Right cardiac atrium (tissue), 5 donors: ENCODE data around the gene SSR2. TPM values are rescaled to one million over a fixed set of nuclear protein-coding genes. Genes with fewer than 3 reads are reported as not detected.
A peak's percentile ranks its signal among the peaks of the same experiment; 100 is the strongest.
"Not testable (repeated sequence)": the region's sequence is repeated elsewhere in the genome, so short reads cannot be mapped to it uniquely, and the experiment has no call there.

Source experiments
- ATAC-seq, 2 donors: fragments of 200-7000 bp; cut with Tn5 transposase; one replicate each; pipeline versions ENCODE4 v1.8.0 to v1.9.1; 2020; ENCODE audit warnings: moderate library complexity in 2 of 2, mild to moderate bottlenecking in 1 of 2
- DNase-seq, 3 donors: peaks; one replicate each; pipeline ENCODE4 v3.0.0-alpha.2; 2020
- H3K27ac ChIP-seq: one replicate; pipeline ENCODE4 v1.5.1; 2013; ENCODE audit warnings: mild to moderate bottlenecking, low read length, control low read depth, moderate library complexity
- H3K27me3 ChIP-seq: one replicate; pipeline ENCODE4 v1.6.1; 2013; ENCODE audit not compliant: control insufficient read depth, insufficient read depth
- H3K4me1 ChIP-seq: one replicate; pipeline ENCODE4 v1.6.1; 2013; ENCODE audit warnings: low read length; ENCODE audit not compliant: control insufficient read depth, insufficient read depth
- H3K4me3 ChIP-seq: one replicate; pipeline ENCODE4 v1.5.1; 2013; ENCODE audit warnings: low read length, control low read depth
- H3K9me3 ChIP-seq: one replicate; pipeline ENCODE4 v1.6.1; 2013; ENCODE audit warnings: low read length; ENCODE audit not compliant: control insufficient read depth
- whole genome bisulfite sequencing: extraction: QIAGEN DNeasy Blood & Tissue Kit; methylation state at CpG from one replicate; pipeline ENCODE4 v1.1.7; 2013; 5-methylcytosine and 5-hydroxymethylcytosine counted together
- intact Hi-C, 4 donors: fragments of 100-400 bp; cut with DNase I; formaldehyde crosslinking; loops; one replicate each; pipeline versions ENCODE4 v1.11.0 to v1.14.0; 2022 to 2023
- polyA plus RNA-seq: library from polyadenylated mRNA; stranded (reverse); fragments of 200-250 nt; gene quantifications from one replicate; pipeline ENCODE4 v1.2.3, GENCODE V29; 2013
- total RNA-seq, 4 donors: library from RNA; stranded (reverse); fragmentation: NEBNext Ultra II Directional; extraction: Animal tissue kit (Norgen Biotek cat#: 25700); gene quantifications; one replicate each; pipeline ENCODE4 v1.2.1, GENCODE V29; 2021
- donor health status: healthy with polysubstance abuse.
- donor health status: DM: no; HTN: yes; CAD: no.
- donor health status: DM: no; HTN: no; CAD: no.
- donor health status: DM: no; HTN: yes; CAD: no; lungs with severe emphysema.
- donor health status: DM: yes; HTN: yes; CAD: no.

The SSR2 gene
- total and polyA plus RNA-seq, 5 donors = 82.0 to 112 (median 93.3) TPM

- no peak overlapping the region for H3K27ac ChIP-seq
- no peaks in the 10 kb centered on the region for H3K4me1 ChIP-seq
- H3K4me3 ChIP-seq = no peak overlapping the region
- H3K27me3 ChIP-seq = no peaks in the 10 kb centered on the region
- ATAC-seq (no peak), DNase-seq (no peak)
- no peaks in the 10 kb centered on the region for H3K9me3 ChIP-seq
- intact Hi-C loops = no loop called here
- WGBS = 97% methylated on average over 3 of the region's 3 CpGs
Measured at GRCh38 chr1:156042828-156043227, 22.1 kb upstream of the SSR2 start.

- intact Hi-C loops, H3K9me3 ChIP-seq, H3K4me1 ChIP-seq, ATAC-seq, H3K4me3 ChIP-seq, H3K27me3 ChIP-seq, H3K27ac ChIP-seq, DNase-seq: not testable (repeated sequence)
- 92% methylated on average over 4 of the region's 4 CpGs for WGBS
Measured at GRCh38 chr1:156034991-156035390, 14.2 kb upstream of the SSR2 start.

- intact Hi-C loops = no loop called here
- H3K4me1 ChIP-seq = no peaks in the 10 kb centered on the region
- WGBS = 44% methylated on average over 6 of the region's 6 CpGs
- DNase-seq = no peak
- no peaks in the 10 kb centered on the region for H3K27me3 ChIP-seq
- no peak overlapping the region for H3K27ac ChIP-seq
- no peak overlapping the region for H3K4me3 ChIP-seq
- ATAC-seq = peak in 1 of 2 donors; percentile 43
- no peaks in the 10 kb centered on the region for H3K9me3 ChIP-seq
Measured at GRCh38 chr1:156033011-156033410, 12.3 kb upstream of the SSR2 start.

- 89% methylated on average over 4 of the region's 4 CpGs for WGBS
- Histone ChIP-seq H3K4me3 (no peak overlapping the region), H3K9me3 (no peaks in the 10 kb centered on the region), H3K27me3 (no peaks in the 10 kb centered on the region), H3K27ac (no peak overlapping the region), H3K4me1 (no peaks in the 10 kb centered on the region)
- DNase-seq (no peak), ATAC-seq (no peak)
- intact Hi-C loops = no loop called here
Measured at GRCh38 chr1:156026588-156026987, 5.8 kb upstream of the SSR2 start.

- no peak overlapping the region for H3K27ac ChIP-seq
- H3K4me1 ChIP-seq = no peaks in the 10 kb centered on the region
- no peaks in the 10 kb centered on the region for H3K27me3 ChIP-seq
- 7% methylated on average over 9 of the region's 9 CpGs for WGBS
- H3K4me3 ChIP-seq = no peak overlapping the region
- ATAC-seq = peak; percentile 66 to 78
- peak; percentile 47 to 72 (median 57) for DNase-seq
- intact Hi-C loops = no loop called here
- H3K9me3 ChIP-seq = no peaks in the 10 kb centered on the region
Measured at GRCh38 chr1:156025876-156026275, 5.1 kb upstream of the SSR2 start.

GRCh38 chr1:156024801-156025200 lies 4.0 kb upstream of the SSR2 start:
- no peak for ATAC-seq
- no peak for DNase-seq
- no peaks in the 10 kb centered on the region for H3K27me3 ChIP-seq
- intact Hi-C loops = no loop called here
- WGBS = 81% methylated on average over 5 of the region's 5 CpGs
- H3K4me1 ChIP-seq = no peaks in the 10 kb centered on the region
- no peaks in the 10 kb centered on the region for H3K9me3 ChIP-seq
- no peak overlapping the region for H3K4me3 ChIP-seq
- no peak overlapping the region for H3K27ac ChIP-seq

DNA sequence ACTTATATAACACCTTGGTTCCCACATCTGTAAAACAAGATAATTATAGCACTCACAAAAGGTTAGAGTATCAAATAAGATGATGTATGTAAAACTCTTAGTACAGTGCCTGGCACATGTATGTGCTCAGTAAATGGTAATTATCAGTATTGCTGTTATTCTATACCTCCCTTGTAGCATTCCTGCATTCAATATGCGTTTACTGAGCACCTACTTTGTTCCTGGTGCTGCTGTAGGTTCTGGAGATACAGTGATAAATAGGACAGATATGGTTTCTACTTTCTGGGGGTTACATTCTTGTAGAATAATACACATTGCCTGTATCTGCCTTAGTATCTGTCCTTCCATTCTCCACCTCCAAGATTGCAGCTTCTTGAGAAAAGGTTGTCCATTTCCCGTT lies 1.2 kb upstream of the SSR2 start:
- H3K9me3 ChIP-seq = no peaks in the 10 kb centered on the region
- intact Hi-C loops = no loop called here
- no peak for DNase-seq
- H3K27ac ChIP-seq = no peak overlapping the region
- 67% methylated on average over 2 of the region's 2 CpGs for WGBS
- no peaks in the 10 kb centered on the region for H3K4me1 ChIP-seq
- no peak for ATAC-seq
- no peak overlapping the region for H3K4me3 ChIP-seq
- H3K27me3 ChIP-seq = no peaks in the 10 kb centered on the region

- intact Hi-C loops = no loop called here
- H3K9me3 ChIP-seq = no peaks in the 10 kb centered on the region
- ATAC-seq (no peak), DNase-seq (no peak)
- H3K27me3 ChIP-seq = no peaks in the 10 kb centered on the region
- no peaks in the 10 kb centered on the region for H3K4me1 ChIP-seq
- 4% methylated on average over 4 of the region's 4 CpGs for WGBS
- H3K27ac ChIP-seq = no peak overlapping the region
- peak overlapping the region; percentile 88 for H3K4me3 ChIP-seq
Measured at GRCh38 chr1:156021093-156021428, 310 bp upstream of the SSR2 start.

GRCh38 chr1:156019946-156020292 lies 832 bp downstream of the SSR2 start:
- Histone ChIP-seq H3K9me3 (no peaks in the 10 kb centered on the region), H3K4me3 (peak overlapping the region; percentile 88), H3K27ac (peak overlapping the region; percentile 15), H3K4me1 (no peaks in the 10 kb centered on the region), H3K27me3 (no peaks in the 10 kb centered on the region)
- WGBS = 27% methylated on average over 8 of the region's 8 CpGs
- no peak for DNase-seq
- intact Hi-C loops = no loop called here
- no peak for ATAC-seq

DNA sequence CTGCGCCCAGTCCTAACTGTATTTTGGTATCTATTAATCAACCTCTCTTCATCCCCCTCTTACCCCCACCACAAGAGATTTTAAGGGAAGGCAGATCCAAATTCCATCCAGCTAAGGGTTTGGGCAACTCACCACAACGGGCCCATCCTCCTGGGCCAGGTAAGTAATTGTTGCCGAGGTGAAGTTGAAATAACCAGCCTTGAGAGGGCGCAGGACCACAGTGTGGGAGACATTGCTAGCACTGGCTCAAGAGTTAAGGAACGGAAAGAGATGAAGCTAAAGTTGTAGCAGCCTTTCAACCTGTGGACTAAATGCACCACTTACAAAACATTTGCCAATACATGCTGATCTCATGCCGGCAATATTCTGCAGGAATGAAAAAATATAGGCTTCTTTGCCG lies 5.9 kb downstream of the SSR2 start:
- H3K4me3 ChIP-seq = no peak overlapping the region
- H3K27ac ChIP-seq = no peak overlapping the region
- no peak for ATAC-seq
- intact Hi-C loops = no loop called here
- no peak for DNase-seq
- H3K27me3 ChIP-seq = no peaks in the 10 kb centered on the region
- WGBS = 91% methylated on average over 7 of the region's 7 CpGs
- peaks cover 2% of the 10 kb centered on the region for H3K9me3 ChIP-seq
- H3K4me1 ChIP-seq = no peaks in the 10 kb centered on the region

GRCh38 chr1:156012051-156012817 lies 8.5 kb downstream of the SSR2 start:
- no peak for DNase-seq
- ATAC-seq = no peak
- H3K27ac ChIP-seq = no peak overlapping the region
- H3K27me3 ChIP-seq = no peaks in the 10 kb centered on the region
- 89% methylated on average over 4 of the region's 4 CpGs for WGBS
- peaks cover 2% of the 10 kb centered on the region for H3K9me3 ChIP-seq
- H3K4me1 ChIP-seq = no peaks in the 10 kb centered on the region
- no peak overlapping the region for H3K4me3 ChIP-seq
- intact Hi-C loops = no loop called here

DNA sequence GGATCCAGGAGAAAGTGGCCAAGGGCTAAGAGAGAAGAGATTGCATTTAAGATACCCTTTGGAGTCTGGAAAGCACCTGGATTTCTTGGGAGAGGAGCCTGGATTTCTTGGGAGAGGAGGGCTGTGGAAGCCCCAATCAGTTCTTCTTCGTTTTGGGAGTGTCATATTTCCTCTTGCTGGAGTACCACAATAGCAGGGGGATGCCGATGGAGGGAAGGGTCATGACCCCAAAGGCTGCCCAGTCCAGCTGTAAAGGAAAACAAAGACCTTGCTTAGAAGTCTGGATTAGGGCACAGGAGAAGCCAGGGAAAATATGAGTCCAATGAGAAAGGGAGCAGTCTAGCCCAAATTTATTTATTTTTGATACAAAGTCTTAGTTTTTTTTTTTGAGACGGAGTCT lies 11.3 kb downstream of the SSR2 start:
- intact Hi-C loops = loop anchor here in 1 of 4 donors (10.0 kb wide), 1 partner anchor 45 kb away; the partner anchor contains the start of genes LAMTOR2 and UBQLN4
- no peak overlapping the region for H3K27ac ChIP-seq
- peaks cover 2% of the 10 kb centered on the region for H3K9me3 ChIP-seq
- H3K4me3 ChIP-seq = no peak overlapping the region
- DNase-seq (no peak), ATAC-seq (no peak)
- 49% methylated on average over 3 of the region's 3 CpGs for WGBS
- H3K27me3 ChIP-seq = no peaks in the 10 kb centered on the region
- no peaks in the 10 kb centered on the region for H3K4me1 ChIP-seq
